Prostate gland (tissue), 2 donors: Measurements from ENCODE around the gene TFF1. TPM values are rescaled to one million over a fixed set of nuclear protein-coding genes. Genes with fewer than 3 reads are reported as not detected.

Experiments used
- DNase-seq: peaks from one replicate; pipeline ENCODE4 v3.0.0-alpha.2; 2019; ENCODE audit warnings: low spot score
- H3K27ac ChIP-seq, 2 donors: fragments of 200-600 bp; sonication (generic); 2 replicates each; pipeline ENCODE4 v1.5.1; 2017 to 2019
- H3K27me3 ChIP-seq: fragments of 200-600 bp; sonication (generic); replicated peaks from 2 replicates; pipeline ENCODE4 v1.5.1; 2019; ENCODE audit not compliant: insufficient read depth
- H3K36me3 ChIP-seq, 2 donors: fragments of 200-600 bp; sonication (generic); 1 replicate in 1 of 2; 2 replicates in 1 of 2; pipeline versions ENCODE4 v1.5.1 to v1.8.1; 2017 to 2019
- H3K4me1 ChIP-seq: fragments of 200-600 bp; sonication (generic); replicated peaks from 2 replicates; pipeline ENCODE4 v1.5.1; 2019
- H3K4me3 ChIP-seq, 2 donors: fragments of 200-600 bp; sonication (generic); 2 replicates each; pipeline ENCODE4 v1.5.1; 2017 to 2019
- H3K9me3 ChIP-seq: fragments of 200-600 bp; sonication (generic); 2 replicates; pipeline ENCODE4 v1.5.1; 2017
- POLR2A ChIP-seq: fragments of 450-650 bp; IDR thresholded peaks from one replicate; pipeline ENCODE4 v1.6.1; 2016; ENCODE audit warnings: antibody characterized with exemption, mild to moderate bottlenecking
- POLR2AphosphoS5 ChIP-seq: sonication (generic); formaldehyde crosslinking; IDR thresholded peaks from one replicate; pipeline ENCODE4 v1.6.1; 2017; ENCODE audit warnings: antibody characterized with exemption
- WGBS: methylation state at CpG from one replicate; pipeline ENCODE4 v1.1.5; 2018; 5-methylcytosine and 5-hydroxymethylcytosine counted together
- intact Hi-C: fragments of 100-400 bp; cut with DNase I; formaldehyde crosslinking; loops from one replicate; pipeline ENCODE4 v1.14.2; 2022
- total RNA-seq, 2 donors: library from RNA; depleted of rRNA; stranded (reverse); fragments of >200 nt; gene quantifications; one replicate each; pipeline ENCODE4 v1.1.0, GENCODE V29; 2016
- TF ChIP-seq, protein P1 (sequence below), 4 experiments: fragments of 200-600 bp in 2 of 4; fragments of 450-650 bp in 2 of 4; sonication (generic) in 2 of 4; IDR thresholded peaks; 1 replicate in 3 of 4; 2 replicates in 1 of 4; pipeline ENCODE4 v1.5.1; 2016 to 2019; ENCODE audit warnings: antibody characterized with exemption in 4 of 4, mild to moderate bottlenecking in 2 of 4, moderate library complexity in 2 of 4

The TFF1 gene
- total RNA-seq, 2 donors from 2014 or later, result 4.7 to 16.2 TPM

DNA sequence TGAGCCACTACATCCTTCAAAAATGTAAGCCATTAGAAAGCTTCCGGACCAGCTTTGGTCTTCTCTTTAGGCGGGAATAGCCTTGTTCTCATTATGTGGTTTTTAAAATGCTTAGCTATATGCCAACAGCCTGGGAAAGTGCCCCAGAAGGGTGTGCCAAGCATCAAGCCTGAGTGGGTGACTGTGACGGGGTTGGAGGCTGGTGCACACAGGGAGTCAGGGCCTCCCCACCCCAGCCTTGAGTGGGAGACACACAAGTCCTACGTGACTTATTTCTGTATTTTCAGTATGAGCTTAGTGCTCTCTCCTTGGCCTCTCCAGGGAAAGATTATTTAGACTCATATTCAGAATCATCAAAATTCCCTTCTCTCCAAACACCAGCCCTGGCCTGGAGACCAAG, 47.2 kb upstream of the TFF1 start:
- no peak for TF ChIP-seq POLR2A
- no peak for TF ChIP-seq POLR2AphosphoS5
- TF ChIP-seq, protein P1, sequence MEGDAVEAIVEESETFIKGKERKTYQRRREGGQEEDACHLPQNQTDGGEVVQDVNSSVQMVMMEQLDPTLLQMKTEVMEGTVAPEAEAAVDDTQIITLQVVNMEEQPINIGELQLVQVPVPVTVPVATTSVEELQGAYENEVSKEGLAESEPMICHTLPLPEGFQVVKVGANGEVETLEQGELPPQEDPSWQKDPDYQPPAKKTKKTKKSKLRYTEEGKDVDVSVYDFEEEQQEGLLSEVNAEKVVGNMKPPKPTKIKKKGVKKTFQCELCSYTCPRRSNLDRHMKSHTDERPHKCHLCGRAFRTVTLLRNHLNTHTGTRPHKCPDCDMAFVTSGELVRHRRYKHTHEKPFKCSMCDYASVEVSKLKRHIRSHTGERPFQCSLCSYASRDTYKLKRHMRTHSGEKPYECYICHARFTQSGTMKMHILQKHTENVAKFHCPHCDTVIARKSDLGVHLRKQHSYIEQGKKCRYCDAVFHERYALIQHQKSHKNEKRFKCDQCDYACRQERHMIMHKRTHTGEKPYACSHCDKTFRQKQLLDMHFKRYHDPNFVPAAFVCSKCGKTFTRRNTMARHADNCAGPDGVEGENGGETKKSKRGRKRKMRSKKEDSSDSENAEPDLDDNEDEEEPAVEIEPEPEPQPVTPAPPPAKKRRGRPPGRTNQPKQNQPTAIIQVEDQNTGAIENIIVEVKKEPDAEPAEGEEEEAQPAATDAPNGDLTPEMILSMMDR (IDR thresholded peaks at IDR 0.05), result no peak
- intact Hi-C loops, result no loop called here
- H3K4me3 ChIP-seq, result no peak overlapping the region
- no peak for DNase-seq
- H3K4me1 ChIP-seq, result no peaks in the 10 kb centered on the region
- no peaks in the 10 kb centered on the region for H3K36me3 ChIP-seq
- WGBS, result 88% methylated on average over 4 of the region's 4 CpGs
- H3K9me3 ChIP-seq, result no peaks in the 10 kb centered on the region
- H3K27ac ChIP-seq, result no peak overlapping the region
- H3K27me3 ChIP-seq, result no peaks in the 10 kb centered on the region

DNA sequence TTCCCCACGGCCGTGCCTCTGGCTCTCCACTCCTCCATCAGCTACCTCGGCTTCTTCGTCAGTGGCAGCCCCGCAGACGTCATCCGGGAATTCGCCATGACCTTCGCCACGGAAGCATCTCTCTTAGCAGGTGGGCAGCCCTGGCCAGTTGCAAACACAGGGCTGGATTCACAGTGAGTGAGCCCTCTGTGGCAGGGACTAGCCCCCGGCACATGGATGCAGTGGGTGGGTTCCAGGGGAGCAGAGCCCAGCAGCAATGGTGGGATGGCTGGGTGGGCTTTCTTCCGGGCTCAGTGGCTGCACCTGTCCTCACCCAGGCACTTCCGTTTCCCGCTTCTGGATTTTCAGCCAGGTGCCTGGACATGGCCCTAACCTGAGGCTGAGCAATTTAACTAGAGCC, 46.8 kb upstream of the TFF1 start:
- no peaks in the 10 kb centered on the region for H3K27me3 ChIP-seq
- H3K4me3 ChIP-seq, result no peak overlapping the region
- H3K9me3 ChIP-seq, result no peaks in the 10 kb centered on the region
- WGBS, result 86% methylated on average over 14 of the region's 14 CpGs
- no peak overlapping the region for H3K27ac ChIP-seq
- H3K36me3 ChIP-seq, result no peaks in the 10 kb centered on the region
- intact Hi-C loops, result no loop called here
- DNase-seq, result no peak
- TF ChIP-seq POLR2A (no peak), POLR2AphosphoS5 (no peak)
- TF ChIP-seq, protein P1 (IDR thresholded peaks at IDR 0.05), result no peak
- H3K4me1 ChIP-seq, result no peaks in the 10 kb centered on the region

DNA sequence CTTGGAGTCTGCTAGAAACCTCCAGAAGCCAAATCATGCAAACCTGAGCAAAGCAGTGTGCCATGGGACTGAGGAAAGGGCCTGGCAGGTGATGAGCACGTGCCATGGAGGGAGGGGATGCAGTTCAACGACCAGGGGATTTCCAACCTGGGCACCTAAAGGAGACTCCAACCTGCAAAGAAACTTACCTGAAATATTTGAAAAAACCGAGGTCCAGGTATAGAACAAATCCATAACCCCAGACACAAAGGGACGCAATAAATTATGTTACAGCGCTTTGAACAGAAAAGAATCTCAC, 46.2 kb upstream of the TFF1 start:
- no peaks in the 10 kb centered on the region for H3K9me3 ChIP-seq
- 82% methylated on average over 5 of the region's 5 CpGs for WGBS
- no peak overlapping the region for H3K4me3 ChIP-seq
- TF ChIP-seq POLR2AphosphoS5 (no peak), POLR2A (no peak)
- TF ChIP-seq, protein P1 (IDR thresholded peaks at IDR 0.05), result no peak
- intact Hi-C loops, result no loop called here
- no peaks in the 10 kb centered on the region for H3K36me3 ChIP-seq
- no peaks in the 10 kb centered on the region for H3K4me1 ChIP-seq
- H3K27ac ChIP-seq, result no peak overlapping the region
- no peak for DNase-seq
- no peaks in the 10 kb centered on the region for H3K27me3 ChIP-seq

DNA sequence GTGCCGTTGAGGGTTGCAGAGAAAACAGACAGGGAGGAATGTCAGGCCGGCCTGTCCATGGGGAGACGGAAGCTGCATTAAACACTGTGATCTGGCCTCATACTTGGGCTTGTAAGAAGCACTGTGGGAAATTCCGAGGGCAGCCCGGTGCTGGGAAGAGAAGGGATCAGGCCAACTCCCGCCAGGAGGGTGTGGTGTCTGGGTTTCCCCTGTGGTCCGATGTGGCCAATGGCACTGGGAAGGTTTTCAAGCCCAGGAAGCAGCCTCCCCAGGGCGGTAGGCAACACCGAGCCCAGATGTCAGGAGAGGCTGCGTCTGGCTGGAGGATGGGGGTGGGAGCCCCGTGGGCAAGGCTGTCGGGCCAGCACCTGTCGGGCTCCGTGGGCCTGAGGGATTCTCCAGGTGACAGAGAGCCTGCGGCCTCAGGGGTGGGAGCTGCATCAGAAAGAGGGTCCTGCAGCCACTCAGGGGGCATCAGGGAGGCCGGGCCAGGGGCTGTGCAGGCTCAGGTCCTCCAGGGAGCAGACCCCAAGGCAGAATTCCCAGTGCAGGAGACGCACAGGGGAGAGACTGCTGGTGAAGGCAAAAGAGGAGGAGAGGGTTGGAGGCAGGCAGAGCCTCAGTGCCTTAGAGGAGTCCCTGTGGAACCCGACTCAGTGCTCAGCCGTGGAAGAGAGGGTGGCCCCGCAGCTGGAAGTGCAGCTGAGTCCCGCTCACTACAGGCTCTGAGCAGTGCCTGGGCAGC, 45.7 kb upstream of the TFF1 start:
- Histone ChIP-seq H3K27me3 (no peaks in the 10 kb centered on the region), H3K4me1 (no peaks in the 10 kb centered on the region), H3K9me3 (no peaks in the 10 kb centered on the region), H3K36me3 (no peaks in the 10 kb centered on the region), H3K4me3 (no peak overlapping the region), H3K27ac (no peak overlapping the region)
- WGBS, result 63% methylated on average over 21 of the region's 21 CpGs
- intact Hi-C loops, result no loop called here
- DNase-seq, result no peak
- TF ChIP-seq, protein P1 (IDR thresholded peaks at IDR 0.05), result no peak
- TF ChIP-seq POLR2AphosphoS5 (no peak), POLR2A (no peak)

DNA sequence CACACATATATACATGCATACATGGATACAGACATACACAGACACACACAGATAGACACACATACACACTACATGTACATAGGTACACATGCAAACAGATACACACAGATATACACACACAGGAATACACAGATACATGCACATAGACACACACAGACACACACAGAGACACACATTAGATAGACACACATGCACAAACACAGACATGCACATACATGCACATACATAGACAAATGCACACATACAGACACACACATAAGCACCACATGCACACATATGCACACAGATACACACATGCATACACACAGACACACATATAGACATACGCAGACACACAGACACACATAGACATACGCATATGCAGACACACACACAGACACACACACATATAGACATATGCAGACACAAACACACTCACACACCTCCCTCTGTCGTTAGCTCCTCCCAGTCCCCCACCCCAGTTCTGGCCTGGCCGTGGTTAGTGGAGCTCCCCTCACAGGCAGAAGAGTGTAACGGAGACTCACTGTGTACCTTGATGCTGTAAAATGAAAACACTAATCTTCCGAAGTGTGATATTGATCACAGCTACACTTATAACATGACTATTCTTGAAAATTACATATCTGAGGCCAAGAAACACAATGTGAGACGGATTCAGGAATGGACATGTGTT, 45.0 kb upstream of the TFF1 start:
- Histone ChIP-seq H3K36me3 (no peaks in the 10 kb centered on the region), H3K27ac (no peak overlapping the region), H3K4me1 (no peaks in the 10 kb centered on the region), H3K9me3 (no peaks in the 10 kb centered on the region), H3K27me3 (no peaks in the 10 kb centered on the region), H3K4me3 (no peak overlapping the region)
- 37% methylated on average over 7 of the region's 7 CpGs for WGBS
- TF ChIP-seq, protein P1 (IDR thresholded peaks at IDR 0.05), result no peak
- TF ChIP-seq POLR2A (no peak), POLR2AphosphoS5 (no peak)
- intact Hi-C loops, result no loop called here
- DNase-seq, result no peak
